Stimulated activated CD4-positive, alpha-beta T cell treated with anti-CD3 and anti-CD28 coated beads, Interleukin-4, amount 100 ng/mL, for 48 hours (primary cell): Measurements from ENCODE around the gene CCL1.

Experiments used
- DNase-seq, 2 donors: peaks; one replicate each; pipeline ENCODE4 v3.0.0-alpha.2; 2020; ENCODE audit warnings: low read depth in 2 of 2

Gene CCL1

DNA sequence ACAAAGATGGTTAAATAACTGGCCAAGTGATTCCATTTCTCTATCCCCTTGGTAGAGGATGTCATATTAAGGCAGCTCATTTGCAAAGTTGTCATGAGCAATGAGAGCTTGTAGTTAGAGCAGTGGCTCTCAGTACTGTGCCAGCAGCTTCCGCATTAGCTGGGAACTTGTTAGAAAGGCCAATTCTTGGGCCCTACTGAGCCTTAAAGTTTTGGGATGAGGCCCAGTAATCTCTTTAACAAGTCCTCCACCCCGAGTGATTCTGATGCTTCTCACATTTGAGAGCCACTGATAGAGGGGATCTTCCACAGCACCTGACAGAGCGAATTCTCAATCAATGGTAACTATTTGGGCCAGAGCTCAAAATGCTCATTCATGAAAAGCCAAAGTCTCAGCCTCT, 20.2 kb upstream of the CCL1 start:
- no peak for DNase-seq

DNA sequence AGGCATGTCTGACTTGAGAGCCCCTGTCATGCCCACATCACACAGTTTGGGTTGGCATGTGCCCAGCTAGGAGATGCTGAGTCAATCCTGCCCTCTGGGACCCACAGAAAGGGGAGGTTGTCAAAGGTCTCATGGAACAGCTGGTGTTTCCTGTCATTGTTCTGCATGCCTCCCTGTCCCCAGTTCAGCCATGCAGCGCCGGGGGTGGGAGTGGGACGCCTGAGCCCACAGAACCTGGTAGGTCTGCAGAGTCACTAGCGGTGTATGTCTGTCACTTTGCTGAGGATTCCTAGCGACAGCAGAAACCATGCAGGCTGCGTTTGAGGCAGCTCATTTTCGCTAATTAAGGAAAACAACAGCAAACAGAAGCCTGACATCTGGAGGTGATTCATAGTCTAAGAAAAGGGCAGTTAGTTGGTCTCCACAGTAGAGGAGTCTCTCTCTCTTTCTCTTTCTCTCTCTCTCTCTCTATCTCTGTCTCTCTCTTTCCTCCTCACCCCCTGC, 19.6 kb upstream of the CCL1 start:
- DNase-seq: peak; percentile 23 to 37

DNA sequence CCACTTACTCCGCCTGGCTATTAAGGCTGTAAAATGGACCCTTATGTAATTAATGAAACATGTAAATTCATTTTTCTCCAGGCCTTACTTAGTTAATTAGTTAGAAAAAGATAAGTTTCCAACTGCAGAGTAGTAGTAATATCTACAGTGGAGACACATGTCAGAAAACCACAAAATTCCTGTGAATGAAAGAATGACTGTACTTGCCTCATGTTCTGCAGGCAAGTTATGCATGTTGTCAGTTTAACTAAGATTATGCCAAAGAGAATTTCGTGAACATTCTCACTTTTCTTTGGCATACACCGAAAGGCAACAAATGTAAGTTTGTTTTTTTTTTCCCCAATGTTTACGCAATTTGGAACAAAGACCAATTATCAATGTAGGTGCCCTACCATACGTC, 16.8 kb upstream of the CCL1 start:
- no peak for DNase-seq

DNA sequence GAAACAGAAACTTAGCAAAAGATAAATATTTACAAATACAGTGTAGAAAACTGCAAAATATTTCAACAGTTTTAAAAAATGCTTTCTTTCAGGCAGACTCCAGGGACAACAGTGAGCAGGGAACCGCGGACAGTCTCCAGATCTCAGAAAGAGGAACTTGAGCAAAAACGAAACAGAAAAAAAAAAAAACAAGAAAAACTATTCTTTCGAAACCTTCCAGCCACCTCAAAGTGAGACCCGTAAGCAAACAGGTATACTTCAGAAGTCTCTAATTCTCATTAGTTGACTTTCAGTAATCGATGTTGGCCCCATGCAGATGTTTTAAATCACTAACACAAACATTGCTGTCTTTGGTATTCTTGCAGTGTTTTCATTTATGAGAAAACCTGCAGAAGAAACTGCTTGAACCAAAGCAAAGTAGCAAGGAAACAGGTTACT, 15.7 kb upstream of the CCL1 start:
- no peak for DNase-seq

DNA sequence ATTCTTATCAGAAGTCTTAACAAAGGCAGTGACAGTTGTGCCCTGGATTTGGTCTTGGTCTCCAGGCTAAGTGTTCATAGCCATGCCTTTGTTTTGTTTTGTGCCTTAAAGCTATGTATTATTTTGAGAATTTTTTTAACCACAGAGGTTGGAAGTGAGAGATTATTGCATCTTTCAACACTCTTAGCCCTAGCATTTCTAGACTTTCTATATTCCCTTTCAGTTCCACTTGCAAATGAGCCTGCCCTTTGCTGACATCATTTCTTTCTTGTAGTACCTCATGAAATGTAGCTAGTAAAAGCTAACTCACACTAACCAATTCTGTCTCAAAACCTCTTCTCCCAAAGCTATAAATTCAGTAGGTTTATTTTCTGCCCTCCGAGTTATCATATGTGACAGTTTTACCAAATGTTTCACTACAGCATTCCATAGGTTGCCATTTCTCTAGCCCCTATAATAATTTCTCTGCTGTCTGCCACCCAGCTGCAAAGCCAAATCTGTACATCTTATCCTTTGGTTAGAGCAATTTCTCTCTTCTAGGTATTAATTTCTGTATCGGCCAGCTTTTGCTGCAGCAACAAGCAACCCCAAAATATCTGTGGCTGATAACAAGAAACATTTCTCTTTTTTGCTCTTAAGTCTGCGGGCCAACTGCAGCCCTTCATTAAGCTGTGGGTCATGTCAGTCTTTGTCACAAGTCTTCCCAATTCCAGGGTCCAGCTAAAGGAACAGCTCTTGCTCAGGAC, 14.2 kb upstream of the CCL1 start:
- no peak for DNase-seq

DNA sequence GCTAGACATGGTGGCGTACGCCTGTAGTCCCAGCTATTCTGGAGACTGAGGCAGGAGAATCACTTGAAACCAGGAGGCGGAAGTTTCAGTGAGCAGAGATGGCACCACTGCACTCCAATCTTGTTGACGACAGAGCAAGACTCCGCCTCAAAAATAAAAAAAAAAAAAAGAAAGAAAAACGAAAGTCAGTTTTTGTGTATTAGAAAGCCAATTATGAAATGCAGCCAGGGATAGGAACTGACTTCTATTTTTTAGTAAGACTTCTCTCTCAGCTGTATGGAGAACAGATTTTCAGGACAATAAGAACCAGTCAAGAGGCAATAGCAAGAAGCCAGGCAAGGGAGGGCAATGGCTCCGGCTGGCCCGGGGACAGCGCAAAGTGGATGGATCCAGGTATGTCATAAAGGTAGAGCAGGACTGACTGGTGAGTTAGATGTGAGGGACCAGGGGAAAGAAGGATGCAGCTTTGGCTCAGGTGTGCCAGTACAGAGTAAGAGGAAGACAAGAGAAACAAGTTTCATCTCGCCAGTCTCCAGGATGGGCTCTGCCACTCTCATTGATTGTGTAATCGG, 12.5 kb upstream of the CCL1 start:
- DNase-seq: no peak

DNA sequence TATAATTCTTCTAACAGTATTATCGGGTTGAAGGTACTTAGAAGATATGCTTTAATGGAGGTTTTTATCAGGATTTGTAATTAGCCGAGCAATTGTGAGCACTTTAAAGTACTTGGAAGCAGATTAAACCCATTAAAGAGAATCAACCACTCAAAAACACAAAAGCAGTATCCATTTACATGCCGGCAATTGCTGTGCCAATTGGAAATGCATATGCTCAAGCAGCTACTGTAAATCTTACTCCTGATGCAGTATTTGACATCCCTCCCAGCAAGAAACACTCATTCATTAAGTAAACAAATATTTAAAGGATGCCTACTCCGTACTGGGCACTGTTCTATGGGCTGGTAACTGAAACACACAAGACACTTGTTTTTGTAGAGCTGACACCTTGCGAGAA, 11.4 kb upstream of the CCL1 start:
- DNase-seq: no peak

DNA sequence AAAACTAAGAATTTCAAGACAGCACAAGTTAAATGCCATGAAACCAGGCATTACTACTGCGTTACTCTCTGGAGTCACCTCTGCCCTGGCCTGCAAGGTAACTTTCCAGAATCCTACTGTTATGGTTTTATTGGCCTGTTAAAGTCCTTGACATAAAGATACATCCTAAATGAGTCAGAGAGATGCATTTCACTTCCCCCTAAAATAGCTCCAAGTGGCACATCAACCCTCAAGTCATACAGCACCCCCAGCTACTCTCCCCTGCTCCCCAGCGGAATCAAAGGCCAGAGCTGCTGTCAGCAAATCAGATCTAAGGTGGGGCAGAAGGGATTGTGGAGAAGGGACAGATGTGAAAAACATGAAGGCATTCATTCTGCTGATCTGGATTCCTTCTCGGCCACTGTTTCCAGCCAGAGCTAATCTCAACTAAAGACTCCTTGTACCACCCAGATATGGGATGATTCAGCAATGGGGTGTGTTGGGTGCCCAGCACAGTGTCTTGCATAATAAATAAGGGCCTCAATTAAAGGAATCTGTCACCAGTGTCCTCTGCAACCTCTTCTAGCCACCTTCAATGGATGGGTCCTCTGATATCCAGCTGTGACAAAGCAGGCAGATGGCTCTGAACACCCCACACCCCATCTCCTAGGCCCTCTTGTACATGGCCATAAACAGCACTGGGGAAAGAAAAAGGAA, 8.5 kb upstream of the CCL1 start:
- DNase-seq: no peak

DNA sequence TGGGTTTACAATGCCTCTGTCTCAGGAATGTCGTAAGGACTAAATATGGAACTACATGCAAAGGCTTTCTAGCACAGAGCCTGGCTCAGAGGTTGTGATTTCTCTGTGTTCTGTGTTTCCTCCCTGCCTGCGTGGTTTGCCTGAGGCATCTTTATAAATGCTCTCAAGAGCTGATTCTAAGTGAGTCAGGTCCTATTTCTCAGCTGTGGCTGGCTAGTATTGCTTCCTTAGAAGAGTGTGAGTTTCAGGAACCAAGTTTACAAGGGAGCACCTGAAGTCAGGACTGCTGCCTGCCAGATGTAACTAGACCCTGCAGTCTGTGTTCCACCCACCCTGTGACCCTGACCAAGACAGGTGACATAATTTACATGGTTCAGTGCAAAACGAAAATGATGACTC, 8.0 kb upstream of the CCL1 start:
- no peak for DNase-seq

DNA sequence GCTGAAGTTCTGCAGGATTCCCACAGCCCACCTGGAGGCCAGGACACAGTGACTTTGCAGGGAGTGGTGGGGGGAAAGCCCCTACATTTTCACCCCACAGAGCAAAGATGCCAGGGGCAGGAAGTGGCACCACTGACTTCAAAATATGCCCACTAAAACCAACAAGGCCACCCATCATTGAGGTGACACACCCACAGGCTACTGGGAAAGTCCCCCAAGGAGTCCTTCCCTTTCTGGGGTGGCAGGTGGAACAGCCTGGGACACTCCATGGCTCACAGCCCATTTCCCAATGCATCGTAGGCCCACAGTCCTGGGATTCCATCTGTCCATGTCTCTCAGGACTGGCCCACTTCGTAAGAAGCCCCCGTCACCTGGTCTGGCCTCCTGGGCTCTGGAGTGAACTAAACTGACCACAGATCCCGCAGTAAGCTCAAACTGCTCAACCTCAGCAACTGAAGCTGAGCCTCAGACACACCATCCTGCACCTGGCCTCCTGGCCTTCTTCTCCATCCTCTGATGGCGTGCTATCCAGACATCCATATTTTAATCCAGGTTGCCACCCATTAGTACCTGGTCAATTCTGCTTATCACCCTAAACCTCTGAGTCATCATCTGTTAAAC, 7.5 kb upstream of the CCL1 start:
- no peak for DNase-seq

DNA sequence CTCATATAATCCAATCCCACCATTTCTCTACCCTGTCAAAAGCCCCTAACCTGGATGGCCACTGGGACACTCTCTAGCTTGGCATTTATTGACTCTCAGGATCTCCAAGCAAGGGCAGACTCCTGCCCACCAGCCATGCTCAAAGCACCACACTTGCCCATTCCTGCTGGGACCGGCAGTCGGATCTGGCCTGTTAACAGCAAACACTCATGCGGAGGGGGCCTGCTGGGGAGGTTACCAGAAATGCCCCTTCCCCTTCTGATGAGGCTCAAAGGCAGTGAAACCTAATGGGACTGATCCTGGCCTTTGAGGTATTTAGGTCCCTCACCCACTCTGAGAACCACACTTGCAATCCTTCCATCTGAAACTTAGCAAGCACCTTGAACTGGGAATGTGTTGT, 6.5 kb upstream of the CCL1 start:
- no peak for DNase-seq

DNA sequence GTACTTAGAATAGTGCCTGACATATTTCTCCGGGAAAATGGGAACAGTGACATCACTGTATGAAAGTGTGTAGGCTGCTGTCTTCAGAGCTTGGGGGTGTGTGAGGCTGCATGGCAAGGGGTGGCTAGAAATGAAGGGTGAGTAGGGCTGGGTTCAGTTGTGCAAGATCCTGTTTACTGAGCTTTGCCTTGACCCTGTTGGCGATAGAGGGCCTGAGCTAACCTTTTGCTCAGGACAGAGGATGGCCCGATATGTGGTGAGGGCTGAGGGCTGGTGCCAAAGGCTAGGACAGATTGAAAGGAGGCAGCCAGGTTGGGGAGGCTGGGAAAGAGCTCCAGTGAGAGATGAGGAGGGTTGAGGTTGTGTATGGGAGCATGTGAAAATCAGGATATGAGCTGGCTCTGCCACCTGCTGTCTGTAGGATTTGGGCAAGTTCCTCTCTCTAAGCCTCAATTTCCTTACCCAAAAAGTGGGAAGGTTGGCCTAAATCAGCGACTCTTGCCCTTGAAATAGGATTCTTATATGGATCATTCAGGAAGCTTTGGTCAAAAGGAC, 6.0 kb upstream of the CCL1 start:
- DNase-seq: no peak

DNA sequence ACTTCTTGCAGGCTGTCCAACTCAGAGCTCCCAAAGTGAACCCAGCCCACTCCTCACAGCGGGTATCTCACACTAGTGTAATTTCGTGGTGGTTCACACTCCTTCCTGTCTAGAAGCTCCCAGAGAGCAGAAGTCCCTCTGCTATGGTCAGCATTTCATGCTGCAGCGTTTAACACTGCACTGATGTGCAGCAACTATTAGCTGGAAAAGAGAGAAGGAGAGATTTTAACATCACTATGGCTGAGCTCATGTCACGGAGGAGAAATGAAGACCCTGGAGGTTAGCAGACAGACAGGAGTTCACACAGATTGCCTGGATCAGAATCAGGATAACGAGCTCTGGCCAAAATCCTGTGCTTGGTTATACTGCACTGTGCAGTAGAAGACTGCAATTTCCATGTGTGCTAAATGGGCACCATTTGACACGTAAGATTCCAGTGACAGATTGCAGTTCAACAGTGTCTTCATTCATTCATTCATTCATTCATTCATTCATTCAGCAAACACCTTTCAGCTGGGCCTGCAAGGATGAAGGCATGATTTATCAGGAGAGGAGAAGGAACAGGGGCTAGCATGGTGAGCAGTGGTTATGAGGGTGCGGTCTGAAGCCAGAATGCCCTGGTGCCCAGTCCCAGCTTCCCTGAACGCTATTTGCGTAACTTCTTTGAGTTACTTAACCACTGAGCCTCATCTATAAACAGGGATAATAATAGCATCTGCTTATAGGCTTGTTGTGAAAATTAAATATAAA, 5.3 kb upstream of the CCL1 start:
- DNase-seq: no peak

DNA sequence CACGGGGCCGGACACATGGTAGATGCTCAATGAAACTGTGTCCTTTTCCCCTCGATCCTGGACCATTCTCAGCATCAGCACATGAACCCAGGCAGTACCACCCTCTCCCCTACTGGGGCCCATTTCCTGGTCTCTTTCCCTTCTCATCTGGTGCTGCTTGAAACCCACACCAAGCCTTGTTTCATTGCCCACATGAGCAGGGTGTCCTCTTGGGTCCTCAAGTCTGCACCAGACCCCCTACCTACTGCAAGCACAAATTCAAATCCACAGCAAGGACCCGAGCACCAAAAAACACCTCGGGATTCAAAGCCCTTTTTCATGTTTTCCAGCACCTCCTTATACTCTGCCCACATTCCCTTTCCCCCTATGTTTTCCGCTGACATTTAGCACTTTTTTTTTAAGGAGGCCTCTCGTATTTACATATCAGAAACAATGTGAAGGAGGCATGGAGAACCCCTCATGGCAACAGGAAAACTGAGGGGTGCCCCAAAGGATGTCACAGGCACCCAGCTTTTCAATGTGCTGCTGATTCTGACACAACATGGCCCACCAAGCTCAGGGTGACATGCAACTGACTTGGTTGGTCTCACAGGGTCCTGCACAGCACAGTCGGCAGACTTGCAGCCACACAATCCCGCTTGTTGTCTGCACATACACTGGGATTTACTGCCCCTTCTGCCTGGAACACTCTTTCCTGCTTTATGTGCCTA, 4.6 kb upstream of the CCL1 start:
- DNase-seq: no peak

DNA sequence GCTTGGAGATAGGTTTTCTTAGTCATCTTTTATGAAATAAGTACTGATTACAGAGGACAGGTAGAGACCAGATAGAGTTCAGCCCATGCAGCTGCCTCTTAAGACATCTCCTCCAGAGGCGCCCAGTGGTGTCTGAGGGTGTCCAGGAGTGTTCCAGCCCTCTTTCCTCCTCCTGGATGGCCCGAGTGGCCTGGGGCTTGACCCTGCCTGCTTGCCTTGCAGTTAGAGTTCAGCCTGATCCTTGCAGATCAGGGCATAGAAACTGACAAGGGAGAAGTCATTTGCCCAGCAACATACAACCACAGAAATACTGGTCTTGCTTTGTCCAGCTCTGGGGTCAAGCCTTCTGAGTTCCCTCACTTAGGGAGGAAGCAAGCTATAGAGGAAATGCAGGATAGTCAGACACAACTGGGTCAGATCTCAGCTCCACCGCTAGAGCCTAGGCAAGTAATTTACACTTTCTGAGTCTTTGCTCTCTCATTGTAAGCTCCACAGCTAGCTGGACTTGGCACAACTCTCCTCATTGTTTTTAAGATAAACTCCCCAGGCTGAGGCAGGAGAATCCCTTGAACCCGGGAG, 3.6 kb upstream of the CCL1 start:
- DNase-seq: no peak

DNA sequence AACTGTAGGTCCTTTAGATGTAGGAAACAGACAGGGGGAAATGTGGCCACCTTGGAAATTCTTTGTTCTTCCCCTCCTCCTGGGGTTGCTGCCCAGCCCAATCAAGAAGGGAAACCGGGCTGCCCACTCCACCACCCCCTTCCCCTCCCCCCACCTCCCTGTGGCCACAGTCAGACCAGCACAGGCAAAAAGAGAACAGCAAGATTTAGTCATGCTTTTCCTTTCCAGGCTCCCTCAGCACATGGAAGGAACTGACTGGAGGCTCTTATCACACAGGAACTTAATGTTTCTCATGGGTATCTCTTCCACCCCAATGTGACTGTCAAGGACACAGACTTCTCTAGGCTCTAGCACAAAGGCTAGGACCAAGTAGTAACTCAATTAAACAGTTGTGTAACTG, 3.0 kb upstream of the CCL1 start:
- DNase-seq: no peak

DNA sequence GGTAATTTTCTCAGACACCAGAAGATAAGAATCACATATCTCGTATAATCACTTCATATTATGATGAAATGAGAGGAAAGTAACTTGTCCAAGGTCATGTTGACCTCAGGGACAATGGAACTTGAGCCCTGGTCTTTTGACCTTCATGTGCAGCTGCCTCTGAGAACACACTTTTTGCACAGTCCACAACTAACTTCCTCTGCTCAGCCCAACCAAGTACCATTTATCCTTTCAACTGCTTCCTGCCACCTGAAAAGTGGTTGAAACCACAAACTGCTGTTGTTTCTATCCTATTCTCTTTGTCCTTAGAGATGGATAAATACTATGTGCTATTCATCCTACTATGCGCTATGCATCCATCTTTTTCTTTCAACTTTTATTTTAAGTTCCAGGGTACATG, 2.3 kb upstream of the CCL1 start:
- DNase-seq: no peak

DNA sequence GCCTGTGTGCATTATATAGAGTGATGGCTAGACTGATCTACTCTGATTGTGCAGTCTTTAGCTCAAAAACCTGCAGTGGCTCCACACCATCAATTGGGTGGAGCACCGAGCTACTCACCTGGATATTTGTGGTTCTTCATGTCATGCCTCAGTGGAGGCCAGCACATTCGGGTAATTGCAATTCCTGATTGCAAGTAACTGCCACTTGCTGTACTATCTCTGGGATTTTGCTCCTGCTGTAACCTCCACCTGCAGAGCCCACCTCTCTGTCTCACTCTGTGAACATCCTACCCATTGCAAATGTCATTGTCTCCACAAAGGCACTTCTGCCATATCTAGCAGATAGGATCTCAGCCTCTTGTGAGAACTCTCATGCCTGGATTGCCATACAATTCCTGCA, 1.7 kb upstream of the CCL1 start:
- DNase-seq: no peak

DNA sequence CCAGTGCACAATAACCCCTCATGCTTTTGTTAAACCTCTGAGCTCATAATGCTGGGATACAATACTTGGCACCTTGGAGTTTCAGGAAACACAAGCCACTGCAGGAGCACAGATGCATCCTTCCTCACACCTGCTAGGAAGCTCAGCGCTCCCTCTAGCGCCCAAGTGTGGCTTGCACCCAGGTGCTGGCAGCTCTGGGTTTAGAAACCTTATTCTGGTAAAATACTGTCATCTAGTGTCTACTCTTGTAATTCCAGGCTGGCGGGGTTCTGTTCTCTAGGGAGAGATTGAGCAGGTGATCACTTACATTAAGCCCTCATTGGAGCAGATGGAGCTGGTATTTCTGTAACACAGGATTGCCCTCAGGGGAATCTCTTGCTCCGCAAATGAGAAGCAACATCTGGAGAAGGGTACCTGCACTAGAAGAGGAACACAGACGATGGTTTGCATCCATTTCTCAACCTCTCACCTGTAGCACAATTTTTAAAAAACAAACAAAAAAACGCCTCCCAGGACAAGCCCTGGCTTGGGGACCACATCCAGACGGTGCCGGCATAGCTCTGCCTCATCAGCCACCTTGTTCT, 1.5 kb downstream of the CCL1 start:
- DNase-seq: peak; percentile 70 to 75

DNA sequence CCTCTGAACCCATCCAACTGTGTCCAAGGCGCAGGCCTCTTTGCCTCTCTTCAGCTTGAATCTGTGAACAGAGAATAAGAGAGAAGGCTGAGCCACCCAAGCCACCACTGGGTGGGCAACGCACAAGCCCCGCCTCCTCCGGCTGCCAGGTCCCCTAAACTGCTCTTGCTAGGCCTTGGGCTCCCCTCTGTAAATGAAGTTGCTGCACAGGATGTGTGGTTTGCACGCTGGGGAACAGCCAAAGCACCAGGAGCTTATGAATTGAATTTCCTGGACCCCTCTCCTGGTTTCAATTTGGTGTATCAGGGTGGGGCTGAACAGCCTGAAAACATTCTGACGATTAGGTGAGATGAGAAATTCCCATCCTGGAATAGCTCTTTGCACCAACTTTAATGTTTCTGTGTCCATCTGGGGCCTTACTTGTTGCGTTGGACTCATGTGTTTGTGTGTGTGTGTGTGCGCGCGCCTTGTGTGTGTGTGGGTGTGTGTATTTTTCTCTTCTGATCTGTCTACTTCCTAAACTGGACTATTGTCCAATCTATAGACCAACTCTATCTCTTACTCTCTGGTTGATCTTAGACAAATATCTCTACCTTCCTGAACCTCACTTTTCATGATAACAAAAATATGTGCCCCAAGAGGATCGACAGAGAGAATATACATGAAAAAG, 2.3 kb downstream of the CCL1 start:
- DNase-seq: no peak
